Kidney (tissue), 14 donors: ENCODE data around the gene FERMT1. TPM values are rescaled to one million over a fixed set of nuclear protein-coding genes. Genes with fewer than 3 reads are reported as not detected.

Experiments
- DNase-seq, 5 donors: peaks; one replicate each; pipeline ENCODE4 v3.0.0-alpha.2; 2013 to 2020
- FAIRE-seq: peaks from 2 replicates; lab custom pipeline; 2012; peaks lifted over from hg19 to GRCh38; lab: Jason Lieb, UNC
- H3K27ac ChIP-seq, 2 donors: one replicate each; pipeline ENCODE4 v1.7.0; 2013; ENCODE audit warnings: low read depth in 2 of 2, low read length in 2 of 2, inconsistent platforms in 1 of 2
- H3K27me3 ChIP-seq: one replicate; pipeline ENCODE4 v1.7.1; 2013; ENCODE audit warnings: low read length, inconsistent platforms; ENCODE audit not compliant: control insufficient read depth, insufficient read depth
- H3K36me3 ChIP-seq, 3 donors: one replicate each; pipeline versions ENCODE4 v1.7.0 to v1.7.1; 2013; ENCODE audit warnings: low read length in 3 of 3, control low read depth in 1 of 3, inconsistent platforms in 1 of 3; ENCODE audit not compliant: insufficient read depth in 3 of 3, control insufficient read depth in 2 of 3
- H3K4me1 ChIP-seq, 3 donors: one replicate each; pipeline versions ENCODE4 v1.7.0 to v1.7.1; 2013; ENCODE audit warnings: low read length in 3 of 3, inconsistent platforms in 1 of 3, low read depth in 1 of 3; ENCODE audit not compliant: control insufficient read depth in 2 of 3, insufficient read depth in 2 of 3
- H3K4me3 ChIP-seq, 3 donors: one replicate each; pipeline versions ENCODE4 v1.7.0 to v1.8.1; 2013; ENCODE audit warnings: low read length in 3 of 3, control low read depth in 1 of 3, inconsistent platforms in 1 of 3
- H3K9ac ChIP-seq, 3 donors: one replicate each; pipeline versions ENCODE4 v1.7.0 to v1.7.1; 2013; ENCODE audit warnings: low read length in 3 of 3, control low read depth in 1 of 3, inconsistent platforms in 1 of 3
- H3K9me3 ChIP-seq, 3 donors: one replicate each; pipeline versions ENCODE4 v1.7.0 to v1.7.1; 2013; ENCODE audit warnings: low read length in 3 of 3, control low read depth in 1 of 3, inconsistent platforms in 1 of 3; ENCODE audit not compliant: control insufficient read depth in 2 of 3, insufficient read depth in 1 of 3
- intact Hi-C: fragments of 100-400 bp; cut with DNase I; formaldehyde crosslinking; loops from one replicate; pipeline ENCODE4 v1.11.1; 2022
- polyA plus RNA-seq: library from polyadenylated mRNA; stranded (reverse); fragments of 350-450 nt; fragmentation: Illumina TruSeq; extraction: RNeasy Lipid Tissue Mini Kit (QIAGEN cat#74804); gene quantifications from one replicate; pipeline ENCODE4 v1.2.3, GENCODE V29; 2014; ENCODE audit warnings: low read depth, low replicate concordance; ENCODE audit not compliant: insufficient read depth
- total RNA-seq: library from RNA; stranded (reverse); fragmentation: NEBNext Ultra II Directional; extraction: Animal tissue kit (Norgen Biotek cat#: 25700); gene quantifications from one replicate; pipeline ENCODE4 v1.2.1, GENCODE V29; 2021
- TF ChIP-seq, protein P1 (sequence below): IDR thresholded peaks from 3 replicates; pipeline ENCODE4 v1.5.1; 2012; ENCODE audit warnings: mild to moderate bottlenecking, moderate library complexity, borderline replicate concordance; ENCODE audit not compliant: insufficient read depth; ENCODE audit errors: extremely low read depth
- donor health status: control.
- donor health status: control.
- donor health status: control.
- donor health status: control.
- donor health status: control.
- donor health status: DM: yes; HTN: yes; CAD: no.
- donor health status: Normal renal cell carcinoma (clear cell type).

Gene FERMT1
- total and polyA plus RNA-seq, 2 donors from 2014 or later = 0.57 to 2.2 TPM

DNA sequence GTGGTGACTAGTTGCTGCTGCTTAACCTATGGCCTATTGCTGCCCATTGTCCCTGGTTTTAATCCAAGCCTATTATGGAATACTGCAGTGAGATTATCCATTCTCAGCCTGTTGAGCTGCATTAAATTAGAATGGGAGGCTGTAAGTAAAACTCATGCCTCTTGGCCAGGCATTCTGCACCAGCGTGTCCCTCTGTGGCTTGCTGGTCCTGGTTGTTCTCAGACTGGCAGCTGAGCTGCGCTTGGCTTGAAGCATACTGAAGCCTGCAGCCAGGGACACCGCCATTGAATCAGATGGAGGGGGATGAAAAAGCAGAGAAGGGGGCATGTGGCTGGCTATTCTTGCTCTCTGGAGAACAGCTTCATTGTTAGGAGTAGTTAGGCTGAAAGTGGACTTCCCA lies 84.6 kb downstream of the FERMT1 start:
- intact Hi-C loops = no loop called here
- FAIRE-seq (no peak), DNase-seq (no peak)
- no peak overlapping the region for H3K9ac ChIP-seq
- H3K36me3 ChIP-seq = peaks cover 7 to 46% (median 16%) of the 10 kb centered on the region in 3 donors
- TF ChIP-seq, protein P1, sequence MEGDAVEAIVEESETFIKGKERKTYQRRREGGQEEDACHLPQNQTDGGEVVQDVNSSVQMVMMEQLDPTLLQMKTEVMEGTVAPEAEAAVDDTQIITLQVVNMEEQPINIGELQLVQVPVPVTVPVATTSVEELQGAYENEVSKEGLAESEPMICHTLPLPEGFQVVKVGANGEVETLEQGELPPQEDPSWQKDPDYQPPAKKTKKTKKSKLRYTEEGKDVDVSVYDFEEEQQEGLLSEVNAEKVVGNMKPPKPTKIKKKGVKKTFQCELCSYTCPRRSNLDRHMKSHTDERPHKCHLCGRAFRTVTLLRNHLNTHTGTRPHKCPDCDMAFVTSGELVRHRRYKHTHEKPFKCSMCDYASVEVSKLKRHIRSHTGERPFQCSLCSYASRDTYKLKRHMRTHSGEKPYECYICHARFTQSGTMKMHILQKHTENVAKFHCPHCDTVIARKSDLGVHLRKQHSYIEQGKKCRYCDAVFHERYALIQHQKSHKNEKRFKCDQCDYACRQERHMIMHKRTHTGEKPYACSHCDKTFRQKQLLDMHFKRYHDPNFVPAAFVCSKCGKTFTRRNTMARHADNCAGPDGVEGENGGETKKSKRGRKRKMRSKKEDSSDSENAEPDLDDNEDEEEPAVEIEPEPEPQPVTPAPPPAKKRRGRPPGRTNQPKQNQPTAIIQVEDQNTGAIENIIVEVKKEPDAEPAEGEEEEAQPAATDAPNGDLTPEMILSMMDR = no peak
- no peaks in the 10 kb centered on the region for H3K27me3 ChIP-seq
- no peak overlapping the region for H3K4me3 ChIP-seq
- no peaks in the 10 kb centered on the region for H3K9me3 ChIP-seq
- no peak overlapping the region for H3K27ac ChIP-seq
- no peaks in the 10 kb centered on the region for H3K4me1 ChIP-seq

DNA sequence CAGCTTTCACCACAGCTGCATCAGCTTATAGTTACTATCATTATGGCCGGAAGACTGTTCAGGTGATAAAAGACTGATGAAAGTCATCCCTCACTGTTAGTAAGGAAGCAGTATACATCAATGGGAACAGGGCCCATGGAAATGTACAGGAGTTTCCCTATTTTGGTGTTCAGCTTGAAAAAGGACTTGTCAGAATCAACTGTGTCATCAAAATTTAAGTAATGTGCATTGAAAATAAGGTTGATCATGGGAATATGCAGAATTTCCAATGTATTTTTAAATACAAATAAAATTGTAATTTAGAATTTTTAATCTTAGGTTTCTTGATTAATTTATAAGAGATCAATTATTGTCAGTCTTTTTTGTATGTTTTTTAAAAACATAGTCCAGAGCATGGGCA lies 85.7 kb downstream of the FERMT1 start:
- H3K4me3 ChIP-seq = no peak overlapping the region
- no peaks in the 10 kb centered on the region for H3K27me3 ChIP-seq
- no peaks in the 10 kb centered on the region for H3K9me3 ChIP-seq
- no peak overlapping the region for H3K27ac ChIP-seq
- no peak for FAIRE-seq
- intact Hi-C loops = no loop called here
- DNase-seq = no peak
- H3K4me1 ChIP-seq = no peaks in the 10 kb centered on the region
- TF ChIP-seq, protein P1 = no peak
- H3K9ac ChIP-seq = no peak overlapping the region
- H3K36me3 ChIP-seq = peaks cover 7 to 53% (median 16%) of the 10 kb centered on the region in 3 donors

DNA sequence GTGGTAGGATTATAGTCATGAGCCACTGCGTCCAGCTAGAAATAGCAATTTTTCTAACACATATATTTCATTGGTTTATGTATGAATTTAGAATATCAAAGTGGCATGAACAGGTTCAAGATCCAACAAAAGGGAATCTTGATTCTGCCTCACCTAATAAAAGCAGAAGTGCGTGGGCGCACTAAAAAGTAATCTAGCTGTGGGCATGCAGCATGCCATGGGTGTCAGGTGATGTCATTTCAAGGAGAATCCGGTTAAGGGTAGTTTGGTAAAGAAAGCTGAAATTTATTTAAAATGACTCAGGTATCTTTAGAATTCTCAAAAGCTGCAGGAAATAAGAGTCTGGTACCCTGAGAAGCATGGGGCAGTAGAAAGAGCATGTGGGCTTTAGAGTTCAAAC lies 86.6 kb downstream of the FERMT1 start:
- Histone ChIP-seq H3K27ac (no peak overlapping the region), H3K9me3 (no peaks in the 10 kb centered on the region), H3K4me1 (no peaks in the 10 kb centered on the region), H3K4me3 (no peak overlapping the region), H3K36me3 (peaks cover 7 to 53% (median 14%) of the 10 kb centered on the region in 3 donors), H3K27me3 (no peaks in the 10 kb centered on the region), H3K9ac (no peak overlapping the region)
- intact Hi-C loops = no loop called here
- no peak for FAIRE-seq
- DNase-seq = no peak
- TF ChIP-seq, protein P1 = no peak
